Loucy (cell line): Measurements from ENCODE around the gene TAS2R20.

ENCODE experiments used
- EZH2phosphoT487 ChIP-seq: fragments of 200-600 bp; IDR thresholded peaks from 2 replicates; pipeline ENCODE4 v1.6.1; 2018; ENCODE audit warnings: antibody characterized with exemption, mild to moderate bottlenecking, moderate library complexity, borderline replicate concordance
- TF ChIP-seq, protein P1 (sequence below): fragments of 200-600 bp; sonication (generic); conservative IDR thresholded peaks from 2 replicates; pipeline ENCODE4 v1.5.1; 2014; ENCODE audit warnings: mild to moderate bottlenecking, antibody characterized with exemption, low read length

DNA sequence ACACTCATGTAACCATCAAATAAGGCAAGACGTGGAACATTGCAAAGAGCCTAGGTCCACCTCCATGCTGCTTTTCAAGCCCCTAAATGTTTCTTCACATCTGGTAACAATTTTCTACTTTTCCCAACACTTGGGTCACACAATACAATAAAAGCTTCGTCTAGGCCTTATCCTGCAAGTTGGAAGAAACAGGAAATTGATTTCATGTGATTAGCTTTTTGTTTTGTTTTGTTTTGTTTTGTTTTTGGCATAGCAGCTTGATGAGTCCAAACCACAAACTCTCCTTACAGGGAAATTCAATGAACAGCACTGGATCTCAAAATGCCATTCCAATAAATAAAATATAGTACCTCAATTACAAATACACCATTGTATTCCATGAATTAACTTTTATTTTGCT lies 30.7 kb downstream of the TAS2R20 start:
- TF ChIP-seq, protein P1, sequence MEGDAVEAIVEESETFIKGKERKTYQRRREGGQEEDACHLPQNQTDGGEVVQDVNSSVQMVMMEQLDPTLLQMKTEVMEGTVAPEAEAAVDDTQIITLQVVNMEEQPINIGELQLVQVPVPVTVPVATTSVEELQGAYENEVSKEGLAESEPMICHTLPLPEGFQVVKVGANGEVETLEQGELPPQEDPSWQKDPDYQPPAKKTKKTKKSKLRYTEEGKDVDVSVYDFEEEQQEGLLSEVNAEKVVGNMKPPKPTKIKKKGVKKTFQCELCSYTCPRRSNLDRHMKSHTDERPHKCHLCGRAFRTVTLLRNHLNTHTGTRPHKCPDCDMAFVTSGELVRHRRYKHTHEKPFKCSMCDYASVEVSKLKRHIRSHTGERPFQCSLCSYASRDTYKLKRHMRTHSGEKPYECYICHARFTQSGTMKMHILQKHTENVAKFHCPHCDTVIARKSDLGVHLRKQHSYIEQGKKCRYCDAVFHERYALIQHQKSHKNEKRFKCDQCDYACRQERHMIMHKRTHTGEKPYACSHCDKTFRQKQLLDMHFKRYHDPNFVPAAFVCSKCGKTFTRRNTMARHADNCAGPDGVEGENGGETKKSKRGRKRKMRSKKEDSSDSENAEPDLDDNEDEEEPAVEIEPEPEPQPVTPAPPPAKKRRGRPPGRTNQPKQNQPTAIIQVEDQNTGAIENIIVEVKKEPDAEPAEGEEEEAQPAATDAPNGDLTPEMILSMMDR = no peak
- TF ChIP-seq EZH2phosphoT487 = no peak
